Adipocyte (in vitro differentiated cells): ENCODE measurements around the gene PHRF1.

Source experiments
- DNase-seq: peaks from one replicate; pipeline ENCODE4 v3.0.0-alpha.2; 2015; ENCODE audit warnings: low read depth
- H3K27me3 ChIP-seq: replicated peaks from 2 replicates; pipeline ENCODE4 v1.7.0; 2013; ENCODE audit warnings: mild to moderate bottlenecking, low read length, moderate library complexity; ENCODE audit not compliant: control insufficient read depth, insufficient read depth
- H3K36me3 ChIP-seq: 2 replicates; pipeline ENCODE4 v1.7.0; 2013; ENCODE audit warnings: low read length, mild to moderate bottlenecking, moderate library complexity; ENCODE audit not compliant: control insufficient read depth, insufficient read depth, severe bottlenecking
- H3K4me1 ChIP-seq: 2 replicates; pipeline ENCODE4 v1.7.0; 2013; ENCODE audit warnings: mild to moderate bottlenecking, low read length, moderate library complexity; ENCODE audit not compliant: control insufficient read depth, insufficient read depth
- H3K4me3 ChIP-seq: 2 replicates; pipeline ENCODE4 v1.7.0; 2013; ENCODE audit warnings: mild to moderate bottlenecking, low read length, moderate library complexity
- H3K9ac ChIP-seq: 2 replicates; pipeline ENCODE4 v1.7.0; 2013; ENCODE audit warnings: mild to moderate bottlenecking, low read length, moderate library complexity
- H3K9me3 ChIP-seq: 2 replicates; pipeline ENCODE4 v1.7.0; 2013; ENCODE audit warnings: mild to moderate bottlenecking, low read length, moderate library complexity; ENCODE audit not compliant: control insufficient read depth

The PHRF1 gene

DNA sequence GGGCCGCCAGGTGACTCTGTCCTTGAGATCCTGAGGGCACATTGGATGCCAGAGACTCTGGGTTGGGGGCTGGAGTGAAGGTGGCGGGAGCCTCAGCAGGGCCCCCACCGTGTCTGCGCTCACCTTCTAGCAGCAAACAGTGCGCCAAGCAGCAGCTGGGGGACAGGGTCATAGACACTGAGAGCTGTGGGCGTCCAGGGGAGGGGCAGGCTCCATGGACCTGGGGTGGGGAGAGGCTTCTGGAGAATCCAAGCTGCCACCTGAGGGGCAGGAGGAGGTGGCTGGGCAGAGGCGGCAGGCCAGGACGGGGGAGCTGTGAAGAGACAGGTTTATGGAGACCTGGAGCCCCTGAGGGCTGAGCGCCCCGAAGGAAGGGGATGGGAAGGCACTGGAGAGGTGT lies 8.0 kb downstream of the PHRF1 start:
- Histone ChIP-seq H3K4me1 (peaks cover 26% of the 10 kb centered on the region), H3K36me3 (peaks cover 36% of the 10 kb centered on the region), H3K27me3 (no peaks in the 10 kb centered on the region), H3K9ac (no peak overlapping the region), H3K9me3 (no peaks in the 10 kb centered on the region), H3K4me3 (no peak overlapping the region)
- DNase-seq, result no peak

DNA sequence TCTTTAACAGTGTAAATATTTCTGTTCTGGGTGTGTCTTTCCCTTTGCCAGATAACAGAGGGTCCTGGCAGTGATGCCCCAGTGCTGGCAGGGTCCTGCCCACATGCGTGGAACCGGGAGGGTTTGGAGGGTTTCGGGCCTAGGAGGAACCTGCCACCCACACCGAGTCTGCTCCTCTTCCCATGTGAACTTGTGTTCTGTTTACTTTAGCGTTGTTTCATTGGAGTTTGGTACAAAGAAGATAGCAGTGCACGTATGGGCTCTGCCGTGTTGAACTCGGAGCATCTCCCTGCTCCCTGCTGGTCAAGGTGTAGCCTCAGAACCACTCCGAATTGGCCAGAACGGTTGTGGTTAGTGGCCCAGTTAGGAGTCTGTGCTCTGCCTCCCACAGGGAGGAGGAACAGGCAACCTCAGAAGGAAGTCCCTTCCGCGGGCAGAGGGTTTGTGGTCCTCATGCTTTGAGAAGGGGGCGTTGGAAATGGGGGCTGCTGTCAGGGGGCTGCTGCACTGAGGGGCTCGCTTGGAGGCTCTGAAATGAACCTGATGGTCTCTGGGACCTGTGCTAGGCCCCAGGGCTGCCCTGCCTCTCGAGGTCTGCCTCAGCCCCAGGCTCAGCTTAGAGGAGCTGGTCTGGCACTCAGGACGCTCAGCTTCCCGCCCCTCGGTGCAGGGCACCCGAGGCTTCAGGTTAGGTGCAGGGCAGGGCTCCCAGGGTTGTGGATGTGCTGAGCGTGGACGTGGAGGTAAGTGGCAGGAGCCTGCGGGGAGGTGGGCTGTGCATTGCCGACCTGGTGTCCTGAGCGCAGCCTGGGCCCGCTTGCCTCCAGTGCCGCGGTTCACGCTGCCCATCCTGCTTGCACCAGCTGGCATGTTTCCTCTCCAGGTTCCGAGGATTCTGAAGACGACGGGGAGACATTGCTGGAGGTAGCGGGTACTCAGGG lies 10.4 kb downstream of the PHRF1 start:
- peaks cover 55% of the 10 kb centered on the region for H3K36me3 ChIP-seq
- H3K27me3 ChIP-seq, result no peaks in the 10 kb centered on the region
- peaks cover 15% of the 10 kb centered on the region for H3K4me1 ChIP-seq
- H3K9ac ChIP-seq, result no peak overlapping the region
- DNase-seq, result no peak
- no peaks in the 10 kb centered on the region for H3K9me3 ChIP-seq
- H3K4me3 ChIP-seq, result no peak overlapping the region

DNA sequence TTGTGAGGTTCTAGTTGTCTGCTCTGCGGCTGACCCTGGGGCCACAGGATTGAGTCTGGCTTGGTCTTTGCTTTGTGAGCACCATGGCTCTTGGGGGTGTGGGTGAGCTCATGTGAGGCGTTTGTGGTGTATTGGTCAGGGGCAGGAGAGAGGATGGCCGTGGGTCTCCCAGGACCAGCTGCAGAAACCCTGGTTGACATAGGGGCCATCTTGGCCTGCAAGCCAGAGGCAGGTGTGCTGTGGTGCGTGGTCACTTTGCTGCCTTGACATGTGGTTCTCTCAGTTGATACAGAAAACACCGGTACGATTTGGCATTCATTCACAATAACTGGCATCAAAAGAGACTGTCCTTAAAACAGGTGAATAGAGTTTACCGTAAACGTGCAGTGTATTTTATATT lies 11.3 kb downstream of the PHRF1 start:
- no peak for DNase-seq
- no peak overlapping the region for H3K9ac ChIP-seq
- H3K9me3 ChIP-seq, result no peaks in the 10 kb centered on the region
- H3K4me3 ChIP-seq, result no peak overlapping the region
- H3K4me1 ChIP-seq, result peaks cover 15% of the 10 kb centered on the region
- H3K27me3 ChIP-seq, result no peaks in the 10 kb centered on the region
- peaks cover 55% of the 10 kb centered on the region for H3K36me3 ChIP-seq

DNA sequence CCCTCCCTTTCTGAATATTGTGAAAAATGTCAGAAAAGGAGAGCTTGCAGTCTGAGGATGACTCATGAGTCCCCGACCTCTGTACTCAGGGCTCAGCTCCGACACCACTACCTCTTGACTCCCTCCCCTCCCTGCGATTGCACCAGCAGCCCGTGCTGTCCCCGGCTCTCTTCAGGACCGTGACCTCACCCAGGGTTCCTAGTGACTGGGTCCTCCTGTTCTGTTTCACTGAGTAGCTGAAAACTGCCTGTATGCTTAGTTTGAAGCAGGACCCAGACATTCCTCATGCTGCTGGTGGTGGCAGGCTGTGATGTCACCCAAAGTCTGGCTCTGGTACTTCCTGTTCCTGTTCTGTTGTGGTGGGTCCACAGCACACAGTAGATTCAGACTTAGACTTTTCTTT lies 11.7 kb downstream of the PHRF1 start:
- DNase-seq, result peak; percentile 47
- no peaks in the 10 kb centered on the region for H3K27me3 ChIP-seq
- no peaks in the 10 kb centered on the region for H3K9me3 ChIP-seq
- peaks cover 60% of the 10 kb centered on the region for H3K36me3 ChIP-seq
- peaks cover 15% of the 10 kb centered on the region for H3K4me1 ChIP-seq
- peak overlapping the region; percentile 17 for H3K9ac ChIP-seq
- no peak overlapping the region for H3K4me3 ChIP-seq

DNA sequence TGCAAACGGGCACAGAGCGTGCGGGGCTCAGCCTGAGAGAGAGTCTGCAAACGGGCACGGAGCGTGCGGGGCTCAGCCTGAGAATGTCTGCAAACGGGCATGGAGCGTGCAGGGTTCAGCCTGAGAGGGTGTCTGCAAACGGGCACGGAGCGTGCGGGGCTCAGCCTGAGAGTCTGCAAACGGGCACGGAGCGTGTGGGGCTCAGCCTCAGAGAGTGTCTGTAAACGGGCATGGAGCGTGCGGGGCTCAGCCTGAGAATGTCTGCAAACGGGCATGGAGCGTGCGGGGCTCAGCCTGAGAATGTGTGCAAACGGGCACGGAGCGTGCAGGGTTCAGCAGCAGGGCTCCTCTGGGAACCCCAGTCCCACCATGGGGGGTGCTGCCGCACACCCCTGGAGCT lies 13.5 kb downstream of the PHRF1 start:
- no peak for DNase-seq
- Histone ChIP-seq H3K4me1 (peaks cover 15% of the 10 kb centered on the region), H3K9ac (no peak overlapping the region), H3K27me3 (no peaks in the 10 kb centered on the region), H3K9me3 (no peaks in the 10 kb centered on the region), H3K4me3 (no peak overlapping the region), H3K36me3 (peaks cover 68% of the 10 kb centered on the region)

DNA sequence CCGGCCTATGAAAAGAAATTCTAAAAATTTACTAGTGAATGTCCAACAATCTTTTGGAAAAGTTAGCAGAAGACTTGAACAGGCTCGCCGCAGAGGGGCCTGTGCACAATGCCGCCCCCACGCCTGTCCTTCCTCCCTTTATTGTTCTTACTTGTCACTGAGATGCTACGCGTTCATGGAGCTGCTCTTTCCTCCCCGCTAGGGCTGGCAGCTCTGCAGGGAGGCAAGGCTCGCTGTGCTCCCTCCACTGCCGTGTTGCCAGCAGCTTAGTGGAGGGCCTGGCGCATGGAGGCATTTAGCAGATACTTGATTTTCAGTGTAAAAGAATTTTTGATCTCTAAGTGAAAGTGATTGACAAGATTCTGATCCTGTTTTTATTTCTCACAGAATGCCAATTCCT lies 14.7 kb downstream of the PHRF1 start:
- no peak overlapping the region for H3K4me3 ChIP-seq
- no peak overlapping the region for H3K9ac ChIP-seq
- peaks cover 15% of the 10 kb centered on the region for H3K4me1 ChIP-seq
- no peak for DNase-seq
- no peaks in the 10 kb centered on the region for H3K27me3 ChIP-seq
- H3K36me3 ChIP-seq, result peaks cover 79% of the 10 kb centered on the region
- no peaks in the 10 kb centered on the region for H3K9me3 ChIP-seq

DNA sequence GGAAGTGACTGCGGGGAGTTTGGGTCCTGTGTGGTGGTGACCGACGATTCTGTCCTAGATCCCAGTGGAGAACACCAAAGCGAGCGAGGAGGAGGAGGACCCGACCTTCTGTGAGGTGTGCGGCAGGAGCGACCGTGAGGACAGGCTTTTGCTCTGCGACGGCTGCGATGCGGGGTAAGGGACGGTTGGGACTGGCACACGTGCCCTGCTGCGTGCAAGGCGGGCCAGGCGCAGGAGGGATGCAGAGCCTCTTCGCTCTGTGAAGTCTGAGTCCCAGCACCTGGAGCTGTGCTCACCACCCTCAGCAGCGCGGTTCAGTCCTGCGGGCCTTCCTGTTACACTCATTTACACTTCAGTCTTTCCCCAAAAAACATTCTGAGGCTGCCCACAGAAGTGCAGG lies 16.2 kb downstream of the PHRF1 start:
- Histone ChIP-seq H3K36me3 (peaks cover 81% of the 10 kb centered on the region), H3K9me3 (no peaks in the 10 kb centered on the region), H3K4me1 (peaks cover 10% of the 10 kb centered on the region), H3K9ac (no peak overlapping the region), H3K4me3 (no peak overlapping the region), H3K27me3 (no peaks in the 10 kb centered on the region)
- no peak for DNase-seq

DNA sequence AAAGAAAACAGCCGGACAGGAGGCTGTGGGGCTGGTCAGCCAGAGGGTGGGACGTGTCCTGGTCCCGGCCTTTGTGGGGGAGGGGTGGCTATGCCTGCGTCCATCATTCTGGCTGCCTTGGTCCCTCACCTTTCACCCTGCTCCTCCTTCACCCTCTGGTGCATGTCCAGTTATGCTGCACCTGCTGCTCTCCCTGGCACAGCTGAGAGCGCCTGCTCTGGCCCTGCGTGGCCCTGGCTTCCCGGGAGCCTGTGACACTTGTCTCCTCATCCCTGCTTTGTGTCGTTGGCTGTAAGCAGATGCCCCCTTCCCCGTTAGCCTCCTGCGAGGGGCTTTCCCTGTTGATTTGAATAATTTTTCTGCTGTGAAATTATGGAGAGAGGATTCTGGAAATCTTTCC lies 16.6 kb downstream of the PHRF1 start:
- no peak overlapping the region for H3K4me3 ChIP-seq
- no peaks in the 10 kb centered on the region for H3K27me3 ChIP-seq
- H3K4me1 ChIP-seq, result peaks cover 6% of the 10 kb centered on the region
- no peak for DNase-seq
- no peaks in the 10 kb centered on the region for H3K9me3 ChIP-seq
- H3K36me3 ChIP-seq, result peaks cover 84% of the 10 kb centered on the region
- H3K9ac ChIP-seq, result no peak overlapping the region

DNA sequence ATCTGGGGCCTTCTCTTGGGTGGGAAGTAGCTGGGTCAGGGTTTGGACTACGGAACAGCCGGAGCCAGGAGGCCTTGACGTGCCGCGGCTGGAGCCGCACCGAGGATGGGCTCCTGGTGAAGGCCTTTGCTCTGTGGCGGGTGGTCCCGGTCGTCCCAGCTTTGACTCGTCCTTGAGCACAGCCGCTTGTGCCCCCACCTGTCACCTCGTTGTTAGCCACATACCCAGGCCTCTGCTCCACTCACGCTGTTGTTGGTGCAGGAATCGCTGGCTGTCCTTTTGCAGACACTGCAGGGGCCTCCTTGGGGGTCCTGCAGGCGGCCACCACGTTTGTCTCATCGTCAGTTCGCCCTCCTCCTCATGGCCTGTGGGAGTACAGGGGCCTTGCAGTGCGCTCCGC lies 17.1 kb downstream of the PHRF1 start:
- no peak for DNase-seq
- Histone ChIP-seq H3K36me3 (peaks cover 88% of the 10 kb centered on the region), H3K4me3 (no peak overlapping the region)

DNA sequence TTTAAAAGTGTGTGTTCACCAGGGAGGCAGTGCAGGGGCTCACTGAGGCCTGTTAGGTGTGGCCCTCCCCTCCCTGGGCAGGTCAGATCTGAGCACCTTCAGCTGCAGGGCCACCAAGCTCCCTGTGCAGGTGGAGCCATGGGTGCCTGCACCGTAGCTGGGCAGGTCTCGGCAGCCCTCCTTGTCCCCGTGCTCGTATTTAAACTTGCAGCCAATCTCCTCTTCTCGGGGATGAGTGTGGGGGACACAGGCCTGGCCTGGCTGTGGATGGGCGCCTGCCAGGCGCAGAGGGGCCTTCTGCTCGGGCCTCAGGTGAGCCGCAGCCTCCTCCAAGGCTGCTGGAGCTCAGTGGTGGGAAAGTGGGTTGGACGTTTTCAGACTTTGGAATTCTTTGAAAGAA lies 19.1 kb downstream of the PHRF1 start:
- Histone ChIP-seq H3K9ac (no peak overlapping the region), H3K27me3 (no peaks in the 10 kb centered on the region), H3K4me1 (no peaks in the 10 kb centered on the region), H3K9me3 (no peaks in the 10 kb centered on the region), H3K36me3 (peaks cover 92% of the 10 kb centered on the region), H3K4me3 (no peak overlapping the region)
- DNase-seq, result no peak

More for the DNA sequence above, 17.1 kb downstream of the PHRF1 start:
- no peak overlapping the region for H3K9ac ChIP-seq
- no peaks in the 10 kb centered on the region for H3K9me3 ChIP-seq
- no peaks in the 10 kb centered on the region for H3K27me3 ChIP-seq
- peaks cover 2% of the 10 kb centered on the region for H3K4me1 ChIP-seq

DNA sequence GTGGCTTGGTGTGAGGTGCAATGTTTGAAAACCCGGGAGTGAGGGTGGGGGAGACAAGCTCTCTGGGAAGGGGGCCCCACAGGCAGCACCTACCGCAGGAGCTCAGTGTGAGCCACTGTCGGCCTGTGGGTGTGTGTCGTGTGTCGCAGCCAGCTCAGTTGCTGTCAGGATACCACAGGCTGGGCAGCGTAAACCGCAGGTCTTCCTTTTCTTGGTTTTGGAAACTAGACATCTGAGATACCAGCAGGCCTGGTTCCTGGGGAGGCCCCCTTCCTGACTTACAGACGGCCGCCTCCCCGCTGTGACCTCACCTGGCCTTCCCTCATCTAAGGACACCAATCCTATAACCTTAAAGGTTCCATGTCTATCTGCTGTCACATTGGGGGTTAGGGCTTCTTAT lies 20.1 kb downstream of the PHRF1 start:
- H3K9ac ChIP-seq, result no peak overlapping the region
- H3K4me1 ChIP-seq, result no peaks in the 10 kb centered on the region
- H3K4me3 ChIP-seq, result no peak overlapping the region
- no peaks in the 10 kb centered on the region for H3K27me3 ChIP-seq
- H3K36me3 ChIP-seq, result peaks cover 89% of the 10 kb centered on the region
- no peak for DNase-seq
- H3K9me3 ChIP-seq, result no peaks in the 10 kb centered on the region
